ENCODE data around the gene PCDHA4.
"Not testable (repeated sequence)": the region's sequence is repeated elsewhere in the genome, so short reads cannot be mapped to it uniquely, and the experiment has no call there.

Gene PCDHA4

DNA sequence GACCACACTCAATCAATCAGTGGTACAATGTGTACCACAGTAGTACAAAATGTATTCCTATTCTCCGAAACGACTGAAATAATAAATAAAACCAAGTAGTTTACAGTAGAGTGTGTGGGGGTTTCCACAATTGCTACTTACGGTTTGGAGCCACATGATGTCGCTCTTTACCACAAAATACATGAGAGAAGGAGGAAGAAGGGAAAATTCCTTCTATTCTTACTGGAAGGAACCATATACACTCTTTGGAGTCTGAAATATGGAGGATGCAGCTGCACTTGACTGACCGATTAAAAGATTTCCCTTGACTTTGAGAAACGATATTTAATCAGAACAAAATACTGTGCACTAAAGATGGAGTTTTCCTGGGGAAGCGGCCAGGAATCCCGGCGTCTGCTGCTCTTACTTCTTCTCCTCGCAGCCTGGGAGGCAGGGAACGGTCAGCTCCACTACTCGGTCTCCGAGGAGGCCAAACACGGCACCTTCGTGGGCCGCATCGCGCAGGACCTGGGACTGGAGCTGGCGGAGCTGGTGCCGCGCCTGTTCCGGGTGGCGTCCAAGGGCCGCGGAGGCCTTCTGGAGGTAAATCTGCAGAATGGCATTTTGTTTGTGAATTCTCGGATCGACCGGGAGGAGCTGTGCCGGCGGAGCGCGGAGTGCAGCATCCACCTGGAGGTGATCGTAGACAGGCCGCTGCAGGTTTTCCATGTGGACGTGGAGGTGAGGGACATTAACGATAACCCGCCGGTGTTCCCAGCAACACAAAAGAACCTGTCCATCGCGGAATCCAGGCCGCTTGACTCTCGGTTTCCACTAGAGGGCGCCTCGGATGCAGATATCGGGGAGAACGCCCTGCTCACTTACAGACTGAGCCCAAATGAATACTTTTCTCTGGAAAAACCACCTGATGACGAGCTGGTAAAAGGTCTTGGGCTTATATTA, at the start of gene PCDHA4:
PCDHA4 (plus strand) TSS at position 235 of the 942 bp plus-strand sequence.
- DNase-seq (ENCODE audit: low read depth in 2 of 2): no peak

DNA sequence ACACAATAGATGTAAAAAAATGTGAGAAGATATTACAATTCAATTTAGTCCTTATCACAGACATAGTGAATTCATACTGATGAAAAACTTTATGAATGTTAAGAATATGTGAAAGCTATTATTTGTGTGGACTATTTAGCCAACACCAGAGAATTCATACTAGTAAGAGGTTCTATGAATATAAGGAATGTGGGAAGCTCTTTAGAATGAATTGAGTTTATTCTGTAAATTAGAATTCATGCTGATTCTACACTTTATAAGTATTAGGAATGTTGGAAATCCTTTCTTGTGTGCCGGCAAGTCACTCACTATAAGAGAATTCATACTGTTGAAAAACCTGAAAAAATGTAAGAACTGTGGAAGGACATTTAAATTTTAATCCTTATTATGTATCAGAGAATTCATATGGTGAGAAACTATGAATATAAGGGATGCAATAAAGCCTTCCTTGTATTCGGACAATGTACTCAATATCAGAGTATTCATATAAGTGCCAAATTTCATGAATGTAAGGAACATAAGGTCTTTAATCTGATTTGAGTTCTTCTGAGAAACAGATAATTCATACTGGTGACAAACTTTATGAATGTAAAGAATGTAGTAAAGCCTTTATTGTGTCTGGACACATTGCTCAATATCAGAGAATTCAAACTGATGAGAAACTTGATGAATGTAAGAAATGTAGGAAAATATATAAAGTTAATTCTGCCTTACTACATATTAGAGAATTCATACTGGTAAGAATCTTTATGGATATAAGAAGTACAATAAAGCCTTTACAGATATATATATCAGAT, 42.5 kb upstream of the PCDHA4 start:
- DNase-seq (ENCODE audit: low read depth in 2 of 2): no peak

DNA sequence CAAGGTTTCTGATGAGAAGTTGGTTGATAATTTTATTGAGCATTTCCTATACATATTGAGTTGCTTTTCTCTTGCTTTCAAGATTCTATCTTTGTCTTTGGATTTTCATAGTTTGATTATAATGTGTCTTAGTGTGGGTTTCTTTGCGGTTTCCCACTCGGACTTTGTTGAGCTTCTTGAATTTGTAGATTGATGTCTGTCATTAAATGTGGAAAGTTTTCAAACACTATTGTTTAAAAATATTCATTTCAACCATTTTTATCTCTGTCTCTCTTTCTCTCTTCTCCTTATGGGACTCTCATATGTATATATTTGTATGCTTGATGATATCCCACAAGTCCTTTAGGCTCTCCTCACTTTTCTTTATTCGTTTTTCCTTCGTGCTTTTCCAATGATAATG, 39.4 kb upstream of the PCDHA4 start:
- no peak for DNase-seq (ENCODE audit: low read depth in 2 of 2)

DNA sequence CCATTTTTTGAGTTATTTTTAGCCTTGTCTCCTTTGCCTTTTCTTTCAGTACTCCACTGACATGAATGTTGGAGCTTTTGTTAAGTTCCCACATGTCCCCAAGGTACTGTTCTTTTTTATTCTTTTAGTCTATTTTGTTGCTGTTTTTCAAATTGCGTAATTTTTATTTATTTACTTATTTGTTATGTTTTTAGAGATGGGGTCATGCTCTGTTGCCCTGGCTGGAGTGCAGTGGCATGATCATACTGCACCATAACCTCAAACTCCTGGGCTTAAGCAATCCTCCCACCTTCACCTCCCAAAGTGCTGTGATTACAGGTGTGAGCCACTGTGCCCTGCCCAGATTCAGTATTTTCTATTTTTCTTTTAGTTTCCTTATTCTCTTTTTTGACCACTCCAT, 26.4 kb upstream of the PCDHA4 start:
- no peak for DNase-seq (ENCODE audit: low read depth in 2 of 2)

DNA sequence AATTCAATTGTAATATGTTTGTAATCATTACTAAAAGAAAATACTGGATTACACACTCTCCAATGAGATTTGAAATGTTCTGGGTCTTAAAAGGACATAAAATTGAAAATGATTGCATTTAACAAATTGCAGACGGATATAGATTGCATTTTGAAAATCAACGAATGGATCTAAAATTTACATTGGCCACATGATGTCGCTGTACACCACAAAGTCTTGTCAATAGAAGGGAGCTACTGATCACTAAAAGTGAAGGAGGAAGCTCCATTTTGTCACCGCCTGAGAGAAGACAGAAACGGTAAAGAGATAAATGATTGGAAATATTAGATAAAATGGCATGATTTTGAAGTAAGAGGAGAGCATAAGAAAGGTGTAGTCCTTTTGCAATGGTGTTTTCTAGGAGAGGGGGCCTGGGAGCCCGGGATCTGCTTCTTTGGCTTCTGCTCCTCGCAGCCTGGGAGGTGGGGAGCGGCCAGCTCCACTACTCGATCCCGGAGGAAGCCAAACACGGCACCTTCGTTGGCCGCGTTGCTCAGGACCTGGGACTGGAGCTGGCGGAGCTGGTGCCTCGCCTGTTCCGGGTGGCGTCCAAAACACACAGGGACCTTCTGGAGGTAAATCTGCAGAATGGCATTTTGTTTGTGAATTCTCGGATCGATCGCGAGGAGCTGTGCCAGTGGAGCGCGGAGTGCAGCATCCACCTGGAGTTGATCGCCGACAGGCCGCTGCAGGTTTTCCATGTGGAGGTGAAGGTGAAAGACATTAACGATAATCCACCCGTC, 20.8 kb upstream of the PCDHA4 start, which contains the start of gene PCDHA1:
PCDHA1 (plus strand) TSS at position 236 of the 782 bp plus-strand sequence.
- DNase-seq (ENCODE audit: low read depth in 2 of 2): no peak

DNA sequence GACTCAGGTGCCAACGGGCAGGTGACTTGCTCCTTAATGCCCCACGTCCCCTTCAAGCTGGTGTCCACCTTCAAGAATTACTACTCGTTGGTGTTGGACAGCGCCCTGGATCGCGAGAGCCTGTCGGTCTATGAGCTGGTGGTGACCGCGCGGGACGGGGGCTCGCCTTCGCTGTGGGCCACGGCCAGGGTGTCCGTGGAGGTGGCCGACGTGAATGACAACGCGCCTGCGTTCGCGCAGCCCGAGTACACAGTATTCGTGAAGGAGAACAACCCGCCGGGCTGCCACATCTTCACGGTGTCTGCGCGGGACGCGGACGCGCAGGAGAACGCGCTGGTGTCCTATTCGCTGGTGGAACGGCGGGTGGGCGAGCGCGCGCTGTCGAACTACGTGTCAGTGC, 19.4 kb upstream of the PCDHA4 start:
- DNase-seq (ENCODE audit: low read depth in 2 of 2): not testable (repeated sequence)

DNA sequence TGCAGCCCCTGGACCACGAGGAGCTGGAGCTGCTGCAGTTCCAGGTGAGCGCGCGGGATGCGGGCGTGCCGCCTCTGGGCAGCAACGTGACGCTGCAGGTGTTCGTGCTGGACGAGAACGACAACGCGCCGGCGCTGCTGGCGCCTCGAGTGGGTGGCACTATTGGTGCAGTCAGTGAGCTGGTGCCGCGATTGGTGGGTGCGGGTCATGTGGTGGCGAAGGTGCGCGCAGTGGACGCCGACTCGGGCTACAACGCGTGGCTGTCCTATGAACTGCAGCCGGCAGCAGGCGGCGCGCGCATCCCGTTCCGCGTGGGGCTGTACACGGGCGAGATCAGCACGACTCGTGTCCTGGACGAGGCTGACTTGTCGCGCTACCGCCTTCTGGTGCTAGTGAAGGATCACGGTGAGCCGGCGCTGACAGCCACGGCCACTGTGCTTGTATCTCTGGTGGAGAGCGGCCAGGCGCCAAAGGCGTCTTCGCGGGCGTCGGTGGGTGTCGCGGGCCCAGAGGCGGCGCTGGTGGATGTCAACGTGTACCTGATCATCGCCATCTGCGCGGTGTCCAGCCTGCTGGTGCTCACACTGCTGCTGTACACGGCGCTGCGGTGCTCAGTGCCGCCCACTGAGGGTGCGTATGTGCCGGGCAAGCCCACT, 18.9 kb upstream of the PCDHA4 start:
- DNase-seq (ENCODE audit: low read depth in 2 of 2): not testable (repeated sequence)

DNA sequence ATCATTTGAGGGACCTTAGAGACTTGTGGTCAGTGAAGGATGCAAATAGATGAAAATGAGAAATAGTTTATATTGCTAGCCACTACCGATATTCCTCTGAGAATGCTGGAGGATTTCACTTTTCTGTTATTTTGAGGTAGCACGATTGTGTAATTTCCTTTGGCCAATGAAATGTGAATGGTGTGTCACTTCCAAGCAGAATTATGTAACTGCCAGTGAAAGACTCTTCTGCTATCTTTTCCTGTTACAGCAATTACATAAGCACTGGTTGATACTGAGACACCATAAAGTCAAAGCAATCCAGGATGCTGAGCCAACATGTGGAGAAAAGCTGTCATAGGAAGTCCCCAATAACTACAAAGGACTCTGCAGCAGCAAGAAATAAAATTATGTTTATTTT, 15.8 kb upstream of the PCDHA4 start:
- DNase-seq (ENCODE audit: low read depth in 2 of 2): no peak

DNA sequence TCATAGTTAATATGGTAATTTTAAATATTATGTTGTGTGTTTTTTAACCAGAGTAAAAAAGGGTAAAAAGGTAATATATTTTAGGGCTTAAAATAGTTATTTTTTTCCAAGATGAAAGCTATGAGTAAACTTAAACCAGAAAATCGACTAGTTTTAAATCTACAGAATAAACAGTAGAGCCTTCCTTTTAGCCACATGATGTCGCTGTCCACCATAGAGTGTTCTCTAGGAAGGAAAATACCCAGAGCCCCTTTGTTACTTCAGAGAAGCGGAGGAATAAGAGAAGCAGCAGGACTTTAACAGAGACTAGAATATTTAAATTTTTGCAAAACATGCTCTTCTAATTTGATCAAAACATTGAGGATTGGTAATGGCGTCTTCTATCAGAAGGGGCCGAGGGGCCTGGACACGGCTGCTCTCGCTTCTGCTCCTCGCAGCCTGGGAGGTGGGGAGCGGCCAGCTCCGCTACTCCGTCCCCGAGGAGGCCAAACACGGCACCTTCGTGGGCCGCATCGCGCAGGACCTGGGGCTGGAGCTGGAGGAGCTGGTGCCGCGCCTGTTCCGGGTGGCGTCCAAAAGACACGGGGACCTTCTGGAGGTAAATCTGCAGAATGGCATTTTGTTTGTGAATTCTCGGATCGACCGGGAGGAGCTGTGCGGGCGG, 12.1 kb upstream of the PCDHA4 start, which contains the start of gene PCDHA2:
PCDHA2 (plus strand) TSS at position 258 of the 664 bp plus-strand sequence.
- no peak for DNase-seq (ENCODE audit: low read depth in 2 of 2)

DNA sequence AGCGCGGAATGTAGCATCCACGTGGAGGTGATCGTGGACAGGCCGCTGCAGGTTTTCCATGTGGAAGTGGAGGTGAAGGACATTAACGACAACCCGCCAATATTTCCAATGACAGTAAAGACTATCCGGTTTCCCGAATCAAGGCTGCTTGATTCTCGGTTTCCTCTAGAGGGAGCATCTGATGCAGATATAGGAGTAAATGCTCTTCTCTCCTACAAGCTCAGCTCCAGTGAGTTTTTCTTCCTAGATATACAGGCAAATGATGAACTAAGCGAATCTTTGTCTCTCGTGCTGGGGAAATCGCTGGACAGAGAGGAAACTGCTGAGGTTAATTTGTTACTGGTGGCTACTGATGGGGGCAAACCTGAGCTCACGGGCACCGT, 11.6 kb upstream of the PCDHA4 start:
- DNase-seq (ENCODE audit: low read depth in 2 of 2): no peak

DNA sequence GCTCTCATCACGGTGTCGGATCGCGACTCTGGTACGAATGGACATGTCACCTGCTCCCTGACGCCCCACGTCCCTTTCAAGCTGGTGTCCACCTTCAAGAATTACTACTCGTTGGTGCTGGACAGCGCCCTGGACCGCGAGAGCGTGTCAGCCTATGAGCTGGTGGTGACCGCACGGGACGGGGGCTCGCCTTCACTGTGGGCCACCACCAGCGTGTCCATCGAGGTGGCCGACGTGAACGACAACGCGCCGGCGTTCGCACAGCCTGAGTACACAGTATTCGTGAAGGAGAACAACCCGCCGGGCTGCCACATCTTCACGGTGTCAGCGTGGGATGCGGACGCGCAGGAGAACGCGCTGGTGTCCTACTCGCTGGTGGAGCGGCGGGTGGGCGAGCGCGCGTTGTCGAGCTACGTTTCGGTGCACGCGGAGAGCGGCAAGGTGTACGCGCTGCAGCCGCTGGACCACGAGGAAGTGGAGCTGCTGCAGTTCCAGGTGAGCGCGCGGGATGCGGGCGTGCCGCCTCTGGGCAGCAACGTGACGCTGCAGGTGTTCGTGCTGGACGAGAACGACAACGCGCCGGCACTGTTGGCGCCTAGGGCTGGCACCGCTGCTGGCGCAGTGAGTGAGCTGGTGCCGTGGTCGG, 10.7 kb upstream of the PCDHA4 start:
- not testable (repeated sequence) for DNase-seq (ENCODE audit: low read depth in 2 of 2)

DNA sequence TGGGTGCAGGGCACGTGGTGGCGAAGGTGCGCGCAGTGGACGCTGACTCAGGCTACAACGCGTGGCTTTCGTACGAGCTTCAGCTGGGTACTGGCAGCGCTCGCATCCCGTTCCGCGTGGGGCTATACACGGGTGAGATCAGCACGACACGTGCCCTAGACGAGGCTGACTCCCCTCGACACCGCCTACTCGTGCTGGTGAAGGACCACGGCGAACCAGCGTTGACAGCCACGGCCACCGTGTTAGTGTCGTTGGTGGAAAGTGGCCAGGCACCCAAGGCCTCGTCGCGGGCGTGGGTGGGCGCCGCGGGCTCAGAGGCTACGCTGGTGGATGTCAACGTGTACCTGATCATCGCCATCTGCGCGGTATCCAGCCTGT, 10.2 kb upstream of the PCDHA4 start:
- DNase-seq (ENCODE audit: low read depth in 2 of 2): no peak

DNA sequence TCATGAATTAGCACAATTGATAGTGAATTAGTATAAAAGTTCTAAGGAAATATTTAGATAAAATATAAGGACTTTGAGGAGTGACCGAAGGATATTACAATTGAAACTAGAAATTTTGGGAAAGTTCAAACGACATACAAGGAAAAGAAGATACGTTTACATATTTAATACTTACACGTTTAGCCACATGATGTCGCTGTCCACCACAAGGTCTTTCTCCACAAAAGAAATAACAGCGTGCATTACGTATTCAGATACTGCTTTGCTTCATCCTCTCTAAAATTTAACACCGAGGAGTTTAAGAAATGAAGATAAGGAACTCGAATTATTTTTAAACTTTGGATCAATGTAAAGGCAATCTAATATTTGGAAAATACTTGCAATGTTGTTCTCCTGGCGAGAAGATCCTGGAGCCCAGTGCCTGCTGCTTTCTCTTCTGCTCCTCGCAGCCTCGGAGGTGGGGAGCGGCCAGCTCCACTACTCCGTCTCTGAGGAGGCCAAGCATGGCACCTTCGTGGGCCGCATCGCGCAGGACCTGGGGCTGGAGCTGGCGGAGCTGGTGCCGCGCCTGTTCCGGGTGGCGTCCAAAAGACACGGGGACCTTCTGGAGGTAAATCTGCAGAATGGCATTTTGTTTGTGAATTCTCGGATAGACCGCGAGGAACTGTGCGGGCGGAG, 5.9 kb upstream of the PCDHA4 start, which contains the start of gene PCDHA3:
PCDHA3 (plus strand) TSS at position 242 of the 678 bp plus-strand sequence.
- DNase-seq (ENCODE audit: low read depth in 2 of 2): no peak

DNA sequence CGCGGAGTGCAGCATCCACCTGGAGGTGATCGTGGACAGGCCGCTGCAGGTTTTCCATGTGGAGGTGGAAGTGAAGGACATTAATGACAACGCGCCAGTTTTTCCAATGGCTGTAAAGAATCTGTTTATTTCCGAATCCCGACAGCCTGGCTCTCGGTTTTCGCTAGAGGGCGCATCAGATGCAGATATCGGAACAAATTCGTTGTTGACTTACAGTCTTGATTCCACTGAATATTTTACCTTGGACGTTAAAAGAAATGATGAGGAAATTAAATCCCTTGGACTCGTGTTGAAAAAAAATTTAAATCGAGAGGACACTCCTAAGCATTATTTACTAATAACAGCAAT, 5.4 kb upstream of the PCDHA4 start:
- no peak for DNase-seq (ENCODE audit: low read depth in 2 of 2)

DNA sequence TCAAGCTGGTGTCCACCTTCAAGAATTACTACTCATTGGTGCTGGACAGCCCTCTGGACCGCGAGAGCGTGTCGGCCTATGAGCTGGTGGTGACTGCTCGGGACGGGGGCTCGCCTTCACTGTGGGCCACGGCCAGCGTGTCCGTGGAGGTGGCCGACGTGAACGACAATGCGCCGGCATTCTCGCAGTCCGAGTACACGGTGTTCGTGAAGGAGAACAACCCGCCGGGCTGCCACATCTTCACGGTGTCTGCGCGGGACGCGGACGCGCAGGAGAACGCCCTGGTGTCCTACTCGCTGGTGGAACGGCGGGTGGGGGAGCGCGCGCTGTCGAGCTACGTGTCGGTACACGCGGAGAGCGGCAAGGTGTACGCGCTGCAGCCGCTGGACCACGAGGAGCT, 4.5 kb upstream of the PCDHA4 start:
- DNase-seq (ENCODE audit: low read depth in 2 of 2): not testable (repeated sequence)

DNA sequence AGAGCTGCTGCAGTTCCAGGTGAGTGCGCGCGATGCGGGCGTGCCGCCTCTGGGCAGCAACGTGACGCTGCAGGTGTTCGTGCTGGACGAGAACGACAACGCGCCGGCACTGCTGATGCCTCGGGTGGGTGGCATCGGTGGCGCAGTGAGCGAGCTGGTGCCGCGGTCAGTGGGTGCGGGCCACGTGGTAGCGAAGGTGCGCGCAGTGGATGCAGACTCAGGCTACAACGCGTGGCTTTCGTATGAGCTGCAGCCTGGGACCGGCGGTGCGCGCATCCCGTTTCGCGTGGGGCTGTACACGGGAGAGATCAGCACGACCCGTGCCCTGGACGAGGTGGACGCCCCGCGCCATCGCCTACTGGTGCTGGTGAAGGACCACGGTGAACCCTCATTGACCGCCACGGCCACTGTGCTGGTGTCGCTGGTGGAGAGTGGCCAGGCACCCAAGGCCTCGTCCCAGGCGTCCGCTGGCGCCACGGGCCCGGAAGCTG, 4.0 kb upstream of the PCDHA4 start:
- no peak for DNase-seq (ENCODE audit: low read depth in 2 of 2)

DNA sequence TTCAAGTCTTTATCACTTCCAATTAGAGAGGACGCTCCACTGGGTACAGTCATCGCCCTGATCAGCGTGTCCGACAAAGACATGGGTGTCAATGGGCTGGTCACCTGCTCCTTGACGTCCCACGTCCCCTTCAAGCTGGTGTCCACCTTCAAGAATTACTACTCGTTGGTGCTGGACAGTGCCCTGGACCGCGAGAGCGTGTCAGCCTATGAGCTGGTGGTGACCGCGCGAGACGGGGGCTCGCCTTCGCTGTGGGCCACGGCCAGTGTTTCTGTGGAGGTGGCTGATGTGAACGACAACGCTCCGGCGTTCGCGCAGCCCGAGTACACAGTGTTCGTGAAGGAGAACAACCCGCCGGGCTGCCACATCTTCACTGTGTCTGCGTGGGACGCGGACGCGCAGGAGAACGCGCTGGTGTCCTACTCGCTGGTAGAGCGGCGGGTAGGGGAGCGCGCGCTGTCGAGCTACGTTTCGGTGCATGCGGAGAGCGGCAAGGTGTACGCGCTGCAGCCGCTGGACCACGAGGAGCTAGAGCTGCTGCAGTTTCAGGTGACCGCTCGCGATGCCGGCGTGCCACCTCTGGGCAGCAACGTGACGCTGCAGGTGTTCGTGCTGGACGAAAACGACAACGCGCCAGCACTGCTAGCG, 1.5 kb downstream of the PCDHA4 start:
- DNase-seq (ENCODE audit: low read depth in 2 of 2): not testable (repeated sequence)

DNA sequence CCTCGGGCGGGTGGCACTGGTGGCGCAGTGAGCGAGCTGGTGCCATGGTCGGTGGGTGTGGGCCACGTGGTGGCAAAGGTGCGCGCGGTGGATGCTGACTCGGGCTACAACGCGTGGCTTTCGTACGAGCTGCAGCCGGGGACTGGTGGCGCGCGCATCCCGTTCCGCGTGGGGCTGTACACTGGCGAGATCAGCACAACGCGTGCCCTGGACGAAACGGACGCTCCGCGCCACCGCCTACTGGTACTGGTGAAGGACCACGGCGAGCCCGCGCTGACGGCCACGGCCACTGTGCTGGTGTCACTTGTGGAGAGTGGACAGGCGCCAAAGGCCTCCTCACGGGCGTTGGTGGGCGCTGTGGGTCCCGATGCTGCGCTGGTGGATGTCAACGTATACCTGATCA, 2.0 kb downstream of the PCDHA4 start:
- no peak for DNase-seq (ENCODE audit: low read depth in 2 of 2)

Measured in stimulated activated CD8-positive, alpha-beta memory T cell treated with anti-CD3 and anti-CD28 coated beads, Interleukin-7, amount 100 ng/mL, for 1 hour (primary cell).